GM18511 (cell line): ENCODE data around the gene SLC22A9.
"Not testable (repeated sequence)": the region's sequence is repeated elsewhere in the genome, so short reads cannot be mapped to it uniquely, and the experiment has no call there.

Source experiments
- ATAC-seq: cut with Tn5 transposase; IDR thresholded peaks from one replicate; pipeline ENCODE4 v1.9.1; 2021; ENCODE audit warnings: mild to moderate bottlenecking, moderate library complexity; ENCODE audit not compliant: unreplicated experiment

The SLC22A9 gene

GRCh38 chr11:63369165-63369970 lies at the start of gene SLC22A9:
Gene SLC22A9 (plus strand): TSS chr11:63369785. CDS start chr11:63370057, 272 bp downstream.
- ATAC-seq, result no peak

DNA sequence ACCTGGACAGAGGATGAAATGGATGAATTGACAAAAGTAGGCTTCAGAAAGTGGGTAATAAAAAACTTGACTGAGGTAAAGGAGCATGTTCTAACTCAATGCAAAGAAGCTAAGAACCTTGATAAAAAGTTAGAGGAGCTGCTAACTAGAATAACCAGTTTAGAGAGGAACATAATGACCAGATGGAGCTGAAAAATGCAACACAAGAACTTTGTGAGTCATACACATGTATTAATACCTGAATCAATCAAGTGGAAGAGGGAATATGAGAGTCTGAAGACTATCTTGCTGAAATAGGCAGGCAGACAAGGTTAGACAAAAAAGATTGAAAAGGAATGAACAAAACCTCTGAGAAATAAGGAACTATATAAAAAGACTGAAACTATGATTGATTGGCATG lies 47.9 kb upstream of the SLC22A9 start:
- no peak for ATAC-seq

DNA sequence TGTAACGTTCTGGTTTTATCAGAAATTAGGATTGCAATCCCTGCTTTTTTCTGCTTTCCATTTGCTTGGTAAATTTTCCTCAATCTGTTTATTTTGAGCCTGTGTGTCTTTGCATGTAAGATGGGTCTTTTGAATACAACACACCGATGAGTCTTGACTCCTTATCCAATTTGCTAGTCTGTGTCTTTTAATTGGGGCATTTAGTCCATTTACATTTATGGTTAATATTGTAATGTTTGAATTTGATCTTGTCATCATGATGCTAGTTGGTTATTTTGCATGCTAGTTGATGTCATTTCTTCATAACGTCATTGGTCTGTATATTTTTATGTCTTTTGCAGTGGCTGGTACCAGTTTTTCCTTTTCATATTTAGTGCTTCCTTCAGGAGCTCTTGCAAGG lies 34.5 kb upstream of the SLC22A9 start:
- ATAC-seq, result not testable (repeated sequence)

DNA sequence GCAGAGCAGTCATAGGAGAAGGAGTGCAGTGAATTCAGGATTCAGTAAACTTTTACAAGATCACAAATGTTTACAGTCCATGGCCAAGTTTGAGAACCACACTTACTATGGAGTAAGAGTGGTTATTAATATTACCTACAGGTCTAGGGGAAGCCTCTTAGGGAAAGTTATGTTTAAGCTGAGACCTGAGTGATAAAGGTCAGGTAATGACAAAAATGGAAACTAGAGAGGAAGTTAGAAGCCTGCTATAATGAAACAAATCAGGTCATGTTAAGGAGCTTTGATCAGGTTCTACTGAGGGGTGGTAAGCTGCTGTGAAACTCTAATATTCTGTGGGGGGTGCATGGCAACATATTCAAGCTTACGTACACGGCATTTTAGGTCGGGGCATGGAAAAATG lies 32.5 kb upstream of the SLC22A9 start:
- no peak for ATAC-seq

DNA sequence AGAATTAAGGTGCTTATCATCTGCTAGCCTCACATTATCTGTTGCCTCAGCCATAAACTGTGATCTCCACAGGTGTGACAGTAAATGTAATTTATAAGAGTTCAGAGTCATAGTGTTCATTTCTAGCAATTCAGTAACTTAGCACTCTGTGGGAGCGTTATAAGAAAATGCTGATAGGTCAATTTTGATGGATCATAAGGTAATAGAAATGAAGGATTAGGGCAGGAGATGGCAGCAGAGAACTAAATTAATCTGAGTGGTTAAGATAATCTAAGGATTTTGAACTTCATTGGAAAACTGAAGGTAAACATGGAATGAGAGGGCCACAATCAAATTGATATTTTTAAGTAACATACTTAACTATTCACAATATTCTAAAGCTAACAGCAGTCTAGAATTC lies 26.5 kb upstream of the SLC22A9 start:
- no peak for ATAC-seq

GRCh38 chr11:63352144-63352543 lies 17.4 kb upstream of the SLC22A9 start:
- ATAC-seq, result no peak

- no peak for ATAC-seq
Measured at GRCh38 chr11:63362196-63362793, 7.3 kb upstream of the SLC22A9 start.

- ATAC-seq, result no peak
Measured at GRCh38 chr11:63369971-63370588, 495 bp downstream of the SLC22A9 start.

- no peak for ATAC-seq
Measured at GRCh38 chr11:63371396-63371795, 1.8 kb downstream of the SLC22A9 start.

- ATAC-seq, result no peak
Measured at GRCh38 chr11:63375434-63375833, 5.8 kb downstream of the SLC22A9 start.

GRCh38 chr11:63380130-63380529 lies 10.5 kb downstream of the SLC22A9 start:
- ATAC-seq, result no peak

DNA sequence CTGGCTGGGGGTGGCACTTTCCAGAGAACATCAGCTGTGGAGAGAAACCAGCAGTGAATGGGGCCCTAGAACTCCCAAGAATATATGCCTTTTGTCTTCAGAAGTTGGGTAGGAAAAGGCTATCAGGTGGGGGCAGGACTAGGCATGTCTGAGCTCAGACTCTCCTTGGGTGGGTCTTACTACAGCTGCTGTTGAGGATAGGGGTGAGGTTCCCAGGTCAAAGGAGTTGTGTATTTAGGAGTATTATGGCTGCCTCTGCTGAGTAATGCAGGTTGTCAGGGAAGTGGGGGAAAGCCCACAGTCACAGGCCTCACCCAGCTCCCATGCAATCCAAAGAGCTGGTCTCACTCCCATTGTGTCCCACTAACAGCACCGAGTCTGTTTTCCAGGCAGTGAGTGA lies 26.1 kb downstream of the SLC22A9 start:
- ATAC-seq, result no peak

DNA sequence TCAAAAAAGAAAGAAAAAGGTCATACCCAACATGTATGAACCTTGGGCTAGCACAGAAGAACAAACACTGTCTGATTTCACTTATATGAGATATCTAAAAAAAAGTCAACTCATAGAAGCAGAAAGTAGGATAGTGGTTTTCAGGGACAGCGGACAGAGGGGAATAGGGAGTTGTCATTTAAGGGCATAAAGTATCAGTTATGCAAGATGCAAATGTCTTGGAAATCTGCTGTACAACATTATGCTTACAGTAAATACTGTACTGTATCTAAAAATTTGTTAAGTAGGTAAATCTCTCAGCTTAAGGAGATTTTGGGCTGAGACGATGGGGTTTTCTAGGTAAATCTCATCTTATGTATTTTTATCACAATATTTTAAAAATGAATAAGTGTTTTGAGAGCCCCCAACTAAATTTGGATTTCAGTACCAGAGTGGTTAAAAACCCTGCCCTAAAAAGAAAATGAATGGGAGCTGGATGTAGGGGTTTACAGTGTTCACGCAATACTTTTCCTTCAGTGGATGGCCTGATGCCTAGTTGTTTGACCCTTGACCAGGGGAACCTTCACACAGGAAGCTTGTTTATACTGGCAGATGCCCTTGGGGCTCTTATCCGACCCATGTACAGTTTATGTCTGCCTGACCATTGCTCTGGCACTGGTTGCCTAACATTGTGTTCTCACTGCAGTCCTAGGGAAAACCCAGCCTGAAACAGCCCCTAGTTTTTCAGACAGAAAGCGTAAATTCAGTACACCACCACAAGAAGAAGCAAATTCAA lies 34.8 kb downstream of the SLC22A9 start:
- ATAC-seq, result no peak

DNA sequence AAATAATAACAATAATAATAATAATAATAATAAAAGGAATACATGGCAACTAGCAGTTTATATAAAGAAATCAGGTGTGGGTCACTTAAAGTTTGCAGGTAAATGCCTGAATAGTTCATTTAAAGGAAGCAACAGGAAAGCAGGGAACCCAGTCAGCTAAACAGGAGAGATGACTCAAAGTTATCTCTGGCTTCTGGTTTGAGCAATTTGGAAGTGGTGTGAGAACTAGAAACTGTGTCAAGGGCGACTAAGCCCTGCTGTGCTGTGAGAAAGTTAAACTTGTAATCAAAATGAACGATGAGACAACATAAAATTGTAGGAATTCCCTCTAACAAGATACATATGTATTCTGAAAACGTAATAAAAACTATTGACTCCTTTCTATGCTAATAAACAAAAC lies 35.5 kb downstream of the SLC22A9 start:
- no peak for ATAC-seq

DNA sequence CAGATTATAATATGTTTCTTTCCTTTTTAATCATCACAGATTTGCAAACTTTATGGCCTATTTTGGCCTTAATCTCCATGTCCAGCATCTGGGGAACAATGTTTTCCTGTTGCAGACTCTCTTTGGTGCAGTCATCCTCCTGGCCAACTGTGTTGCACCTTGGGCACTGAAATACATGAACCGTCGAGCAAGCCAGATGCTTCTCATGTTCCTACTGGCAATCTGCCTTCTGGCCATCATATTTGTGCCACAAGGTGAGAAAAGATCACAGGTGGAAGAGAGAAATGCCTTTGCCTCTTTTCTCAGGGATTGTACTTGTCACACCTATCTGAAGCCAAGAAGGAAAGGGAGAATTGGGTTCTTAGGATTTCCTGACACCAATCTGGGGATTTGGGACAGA lies 36.9 kb downstream of the SLC22A9 start:
- no peak for ATAC-seq

DNA sequence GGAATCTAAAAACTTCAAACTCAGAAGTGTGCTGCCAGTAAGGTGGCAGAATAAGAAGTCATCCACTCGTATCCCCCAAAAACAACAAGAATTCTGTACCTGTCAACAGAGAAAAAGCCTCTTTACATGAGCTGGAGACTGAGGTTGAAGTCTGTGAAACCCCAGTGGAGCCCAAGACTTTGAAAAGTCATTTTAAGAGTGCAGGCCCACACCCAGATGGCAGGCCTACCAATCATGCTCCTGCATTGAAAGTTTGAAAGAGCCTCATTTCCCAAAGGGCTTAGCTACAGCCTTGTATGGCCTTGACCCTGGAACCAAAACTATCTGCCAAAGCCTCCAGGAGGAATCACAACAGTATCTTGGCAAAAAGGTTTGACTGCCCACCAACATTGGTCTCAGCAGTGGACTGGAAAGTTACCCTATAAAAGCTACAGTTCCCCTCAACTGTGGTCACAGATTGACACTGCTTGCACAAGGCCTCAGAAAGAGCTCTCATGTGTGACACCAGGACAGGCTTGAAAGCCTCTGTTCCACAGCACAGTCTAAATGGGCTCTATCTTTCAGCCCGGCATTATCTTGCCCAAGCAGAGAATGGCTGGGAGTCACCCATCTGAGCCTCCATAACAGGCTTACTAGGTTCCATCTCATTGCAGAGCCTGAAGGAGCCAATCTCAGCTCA lies 47.7 kb downstream of the SLC22A9 start:
- no peak for ATAC-seq

GRCh38 chr11:63427971-63428508 lies 58.5 kb downstream of the SLC22A9 start:
- no peak for ATAC-seq

- not testable (repeated sequence) for ATAC-seq
Measured at GRCh38 chr11:63430731-63431130, 61.1 kb downstream of the SLC22A9 start.

- ATAC-seq, result not testable (repeated sequence)
Measured at GRCh38 chr11:63435351-63435750, 65.8 kb downstream of the SLC22A9 start.

DNA sequence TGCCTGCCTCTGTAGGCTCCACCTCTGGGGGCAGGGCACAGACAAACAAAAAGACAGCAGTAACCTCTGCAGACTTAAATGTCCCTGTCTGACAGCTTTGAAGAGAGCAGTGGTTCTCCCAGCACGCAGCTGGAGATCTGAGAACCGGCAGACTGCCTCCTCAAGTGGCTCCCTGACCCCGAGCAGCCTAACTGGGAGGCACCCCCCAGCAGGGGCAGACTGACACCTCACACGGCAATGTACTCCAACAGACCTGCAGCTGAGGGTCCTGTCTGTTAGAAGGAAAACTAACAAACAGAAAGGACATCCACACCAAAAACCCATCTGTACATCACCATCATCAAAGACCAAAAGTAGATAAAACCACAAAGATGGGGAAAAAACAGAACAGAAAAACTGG lies 66.2 kb downstream of the SLC22A9 start:
- ATAC-seq, result not testable (repeated sequence)
